Esophagus squamous epithelium (tissue), 5 donors: Measurements from ENCODE around the gene IRX3. TPM values are rescaled to one million over a fixed set of nuclear protein-coding genes. Genes with fewer than 3 reads are reported as not detected.

Source experiments
- DNase-seq: peaks from one replicate; lab custom pipeline; 2025; lab: John Stamatoyannopoulos, UW
- H3K27ac ChIP-seq, 4 donors: fragments of 200-600 bp; sonication (generic); one replicate each; pipeline ENCODE4 v1.5.1; 2016 to 2019; ENCODE audit warnings: mild to moderate bottlenecking in 1 of 4
- H3K27me3 ChIP-seq, 4 donors: fragments of 200-600 bp; sonication (generic); 1 replicate in 3 of 4; 2 replicates in 1 of 4; pipeline versions ENCODE4 v1.5.1 to v1.6.0; 2017 to 2021; ENCODE audit warnings: antibody characterized with exemption in 1 of 4
- H3K36me3 ChIP-seq, 3 donors: fragments of 200-600 bp; sonication (generic); one replicate each; pipeline ENCODE4 v1.5.1; 2016 to 2019
- H3K4me1 ChIP-seq, 3 donors: fragments of 200-600 bp; sonication (generic); one replicate each; pipeline ENCODE4 v1.5.1; 2017 to 2019
- H3K4me3 ChIP-seq, 4 donors: fragments of 200-600 bp; sonication (generic); 1 replicate in 3 of 4; 2 replicates in 1 of 4; pipeline ENCODE4 v1.5.1; 2016 to 2019; ENCODE audit warnings: mild to moderate bottlenecking in 2 of 4, moderate library complexity in 1 of 4
- H3K9me3 ChIP-seq, 3 donors: fragments of 200-600 bp; sonication (generic); one replicate each; pipeline ENCODE4 v1.5.1; 2016 to 2019
- POLR2A ChIP-seq, 4 donors: fragments of 450-650 bp; IDR thresholded peaks; one replicate each; pipeline ENCODE4 v1.6.1; 2017; ENCODE audit warnings: antibody characterized with exemption in 4 of 4, mild to moderate bottlenecking in 4 of 4, moderate library complexity in 3 of 4
- WGBS, 2 donors: methylation state at CpG; one replicate each; pipeline ENCODE4 v1.1.5; 2018; 5-methylcytosine and 5-hydroxymethylcytosine counted together
- intact Hi-C: fragments of 100-400 bp; cut with DNase I; formaldehyde crosslinking; loops from one replicate; pipeline ENCODE4 v1.15.0; 2022
- total RNA-seq, 4 donors: library from RNA; depleted of rRNA; stranded (reverse); fragments of >200 nt; gene quantifications; one replicate each; pipeline ENCODE4 v1.1.0, GENCODE V29; 2016
- TF ChIP-seq, protein P1 (sequence below), 6 experiments: fragments of 450-650 bp in 4 of 6; fragments of 200-600 bp in 2 of 6; sonication (generic) in 2 of 6; IDR thresholded peaks; one replicate each; pipeline ENCODE4 v1.5.1; 2016 to 2019; ENCODE audit warnings: antibody characterized with exemption in 6 of 6, mild to moderate bottlenecking in 4 of 6, moderate library complexity in 4 of 6
- donor health status: DM: yes; HTN: yes; CAD: no.

The IRX3 gene
- total RNA-seq = 10 to 100 TPM; 18.1 to 27.4 (median 26.4) TPM

DNA sequence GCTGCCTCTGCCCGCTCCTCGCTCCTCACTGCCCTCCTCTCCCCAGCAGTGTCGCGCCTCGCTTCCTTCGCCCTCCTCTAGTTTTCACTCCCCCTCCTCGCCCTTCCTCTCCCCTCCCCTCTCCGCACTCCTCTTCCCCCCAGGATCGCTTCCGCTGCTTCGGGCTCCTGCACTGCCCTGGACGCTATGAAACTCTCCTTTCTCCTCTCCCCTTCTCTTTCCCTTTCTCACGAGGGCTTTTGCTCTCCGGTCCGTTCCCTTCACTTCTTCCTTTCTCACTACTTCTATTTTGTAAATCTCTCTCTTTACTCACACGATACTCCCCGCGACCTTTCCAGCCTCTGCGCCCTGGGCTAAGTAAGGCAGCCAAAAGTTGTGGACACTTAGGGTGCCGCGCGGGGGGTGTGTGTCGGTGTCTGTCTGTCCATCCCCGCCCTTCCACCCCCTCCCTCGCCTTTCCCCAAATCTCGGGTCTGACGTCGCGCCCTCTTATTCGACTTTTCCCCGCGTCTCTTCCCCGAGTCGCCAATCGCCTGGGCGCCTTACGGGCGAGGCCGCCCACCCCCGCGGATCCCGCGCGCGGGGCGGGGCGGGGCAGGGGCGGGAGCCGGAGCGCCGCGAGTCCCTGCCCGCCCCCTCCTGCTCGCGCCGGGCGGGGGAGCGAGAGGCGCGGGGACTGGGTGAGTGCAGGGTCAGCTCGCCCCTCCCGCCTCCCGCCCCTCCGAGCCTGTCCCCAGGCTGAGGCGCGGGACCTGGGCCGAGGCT lies at the start of gene IRX3:
IRX3 (minus strand) TSS at position 422 of the 765 bp plus-strand sequence. CDS start 737 bp downstream, outside the sequence.
- H3K27me3 ChIP-seq = peaks cover 0 to 100% (median 22%) of the 10 kb centered on the region in 4 donors
- TF ChIP-seq, protein P1, sequence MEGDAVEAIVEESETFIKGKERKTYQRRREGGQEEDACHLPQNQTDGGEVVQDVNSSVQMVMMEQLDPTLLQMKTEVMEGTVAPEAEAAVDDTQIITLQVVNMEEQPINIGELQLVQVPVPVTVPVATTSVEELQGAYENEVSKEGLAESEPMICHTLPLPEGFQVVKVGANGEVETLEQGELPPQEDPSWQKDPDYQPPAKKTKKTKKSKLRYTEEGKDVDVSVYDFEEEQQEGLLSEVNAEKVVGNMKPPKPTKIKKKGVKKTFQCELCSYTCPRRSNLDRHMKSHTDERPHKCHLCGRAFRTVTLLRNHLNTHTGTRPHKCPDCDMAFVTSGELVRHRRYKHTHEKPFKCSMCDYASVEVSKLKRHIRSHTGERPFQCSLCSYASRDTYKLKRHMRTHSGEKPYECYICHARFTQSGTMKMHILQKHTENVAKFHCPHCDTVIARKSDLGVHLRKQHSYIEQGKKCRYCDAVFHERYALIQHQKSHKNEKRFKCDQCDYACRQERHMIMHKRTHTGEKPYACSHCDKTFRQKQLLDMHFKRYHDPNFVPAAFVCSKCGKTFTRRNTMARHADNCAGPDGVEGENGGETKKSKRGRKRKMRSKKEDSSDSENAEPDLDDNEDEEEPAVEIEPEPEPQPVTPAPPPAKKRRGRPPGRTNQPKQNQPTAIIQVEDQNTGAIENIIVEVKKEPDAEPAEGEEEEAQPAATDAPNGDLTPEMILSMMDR (IDR thresholded peaks at IDR 0.05) = no peak
- peak in 1 of 4 donors; percentile 43 for TF ChIP-seq POLR2A (IDR thresholded peaks at IDR 0.05)
- peak within 1 kb of the TSS; percentile 63 to 81 (median 73) for H3K4me3 ChIP-seq
- H3K27ac ChIP-seq = peak within 1 kb of the TSS; percentile 90 to 97 (median 94)
- 1 to 5% methylated on average over 29 to 30 of the region's 67 CpGs for WGBS, 2 donors
- H3K4me1 ChIP-seq = peaks cover 21 to 83% (median 36%) of the 10 kb centered on the region in 3 donors
- intact Hi-C loops = loop anchor here (5.0 kb wide), 1 partner anchor 646 kb away; the partner anchor contains the start of gene IRX5
- DNase-seq = no peak
- H3K9me3 ChIP-seq = no peaks in the 10 kb centered on the region
- H3K36me3 ChIP-seq = peaks cover 0 to 18% (median 0%) of the 10 kb centered on the region in 3 donors

DNA sequence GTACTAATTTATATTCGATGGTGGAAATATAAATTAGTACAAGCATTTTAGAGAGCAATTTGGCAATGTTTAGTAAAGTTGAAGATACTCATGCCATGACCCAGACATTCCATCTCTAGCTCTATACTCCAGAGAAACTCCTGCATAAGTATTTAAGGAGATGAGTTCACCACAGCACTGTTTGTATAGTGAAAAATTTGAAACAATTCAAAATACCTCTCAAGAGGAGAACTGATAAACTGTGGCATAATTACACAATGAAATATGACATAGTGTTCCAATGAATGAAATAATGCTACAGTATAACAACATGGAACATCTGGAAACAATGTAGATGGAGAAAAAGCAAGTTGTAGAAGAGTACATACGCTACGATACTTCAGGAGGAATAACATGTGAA lies 48.6 kb upstream of the IRX3 start:
- no peak for TF ChIP-seq POLR2A (IDR thresholded peaks at IDR 0.05)
- TF ChIP-seq, protein P1 (IDR thresholded peaks at IDR 0.05) = no peak
- Histone ChIP-seq H3K4me3 (no peak overlapping the region), H3K9me3 (no peaks in the 10 kb centered on the region), H3K27me3 (peaks cover 0 to 18% (median 0%) of the 10 kb centered on the region in 4 donors), H3K27ac (no peak overlapping the region), H3K4me1 (peaks cover 0 to 23% (median 4%) of the 10 kb centered on the region in 3 donors), H3K36me3 (no peaks in the 10 kb centered on the region)
- 47 to 72% methylated on average over 3 of the region's 3 CpGs for WGBS, 2 donors
- DNase-seq = no peak
- intact Hi-C loops = no loop called here

DNA sequence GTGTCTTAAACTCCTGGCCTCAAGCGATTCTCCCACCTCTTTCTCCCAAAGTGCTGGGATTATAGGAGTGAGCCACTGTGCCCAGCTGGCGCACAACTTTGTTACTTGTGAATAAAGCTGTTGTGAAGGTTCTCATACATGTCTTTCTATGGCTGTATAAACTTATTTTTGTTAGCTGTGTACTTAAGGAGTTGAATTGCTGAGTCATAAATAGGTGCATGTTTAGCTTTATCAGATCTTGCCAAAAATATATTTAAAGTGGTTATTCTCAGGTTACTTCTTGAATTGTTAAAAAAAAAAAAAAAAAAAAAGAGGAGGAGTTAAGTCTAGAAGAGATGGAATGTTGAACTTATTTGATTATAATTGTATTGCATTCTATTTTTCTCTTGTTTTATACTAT lies 47.6 kb upstream of the IRX3 start:
- Histone ChIP-seq H3K4me1 (peaks cover 0 to 17% (median 4%) of the 10 kb centered on the region in 3 donors), H3K4me3 (no peak overlapping the region), H3K9me3 (no peaks in the 10 kb centered on the region), H3K36me3 (no peaks in the 10 kb centered on the region), H3K27ac (peak overlapping the region in 2 of 4 donors; percentile 44 to 53), H3K27me3 (peaks cover 0 to 24% (median 0%) of the 10 kb centered on the region in 4 donors)
- intact Hi-C loops = no loop called here
- WGBS, 2 donors = 43 to 47% methylated on average over 2 of the region's 2 CpGs
- DNase-seq = no peak
- TF ChIP-seq, protein P1 (IDR thresholded peaks at IDR 0.05) = no peak
- no peak for TF ChIP-seq POLR2A (IDR thresholded peaks at IDR 0.05)

DNA sequence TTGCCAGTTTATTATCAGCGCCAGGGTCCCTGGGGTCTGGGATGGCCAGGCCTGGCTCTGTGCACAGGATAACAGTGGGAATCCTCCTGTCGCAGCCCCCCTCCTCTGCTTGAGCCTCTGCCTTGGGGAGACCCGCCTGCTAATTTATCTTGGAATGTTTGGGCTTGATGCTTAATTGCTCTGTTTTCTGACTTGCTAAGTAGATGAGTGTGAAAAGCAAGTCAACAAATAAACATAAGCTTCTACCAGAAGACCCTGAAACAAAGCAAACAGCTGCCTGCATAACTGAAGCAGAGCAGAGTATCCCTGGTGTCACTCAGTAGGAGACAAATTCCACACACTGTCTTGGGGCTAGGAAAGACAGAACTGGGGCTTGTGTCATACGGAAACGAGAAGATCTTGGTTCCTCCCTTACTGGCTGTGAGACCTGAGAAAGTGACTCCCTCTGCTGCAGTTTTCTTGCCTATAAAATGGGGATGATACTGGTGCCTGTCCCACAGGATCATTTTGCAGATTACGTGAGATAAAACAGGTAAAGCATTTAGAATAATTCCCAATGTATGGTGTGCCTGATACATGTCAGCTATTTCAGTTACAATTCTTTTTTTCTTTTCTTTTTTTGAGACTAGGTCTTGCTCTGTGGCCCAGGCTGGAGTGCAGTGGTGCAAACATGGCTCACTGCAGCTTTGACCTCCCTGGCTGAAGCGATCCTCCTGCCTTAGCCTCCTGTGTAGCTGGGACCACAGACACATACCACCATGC lies 44.8 kb upstream of the IRX3 start:
- H3K9me3 ChIP-seq = no peaks in the 10 kb centered on the region
- intact Hi-C loops = no loop called here
- no peak for DNase-seq
- H3K27me3 ChIP-seq = peaks cover 0 to 15% (median 0%) of the 10 kb centered on the region in 4 donors
- TF ChIP-seq, protein P1 (IDR thresholded peaks at IDR 0.05) = no peak
- no peak for TF ChIP-seq POLR2A (IDR thresholded peaks at IDR 0.05)
- H3K4me3 ChIP-seq = no peak overlapping the region
- H3K4me1 ChIP-seq = peaks cover 0 to 17% (median 4%) of the 10 kb centered on the region in 3 donors
- 72 to 73% methylated on average over 5 to 7 of the region's 7 CpGs for WGBS, 2 donors
- no peak overlapping the region for H3K27ac ChIP-seq
- H3K36me3 ChIP-seq = no peaks in the 10 kb centered on the region
